NCI-H1694 (cell line): Measurements from ENCODE around the gene DNAH6.

Experiments used
- DNase-seq: peaks from one replicate; lab custom pipeline; 2025; lab: John Stamatoyannopoulos, UW

Gene DNAH6

DNA sequence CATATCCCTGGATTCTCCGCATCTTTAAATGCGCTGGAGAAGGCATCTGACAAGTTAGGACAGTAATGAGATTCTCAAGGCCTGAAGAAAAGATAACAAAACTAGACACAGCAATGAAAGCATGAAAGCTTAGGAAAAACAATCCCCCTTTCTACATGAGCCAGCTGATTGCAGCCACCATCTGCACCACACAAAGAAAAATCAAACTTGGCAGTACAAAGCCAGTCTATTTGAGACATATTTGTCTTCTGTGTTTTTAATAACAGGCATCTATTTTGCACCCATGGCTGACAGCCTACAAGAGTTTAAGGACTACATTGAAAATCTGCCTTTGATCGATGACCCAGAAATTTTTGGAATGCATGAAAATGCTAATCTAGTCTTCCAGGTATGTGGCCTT lies 281.0 kb downstream of the DNAH6 start:
- no peak for DNase-seq

DNA sequence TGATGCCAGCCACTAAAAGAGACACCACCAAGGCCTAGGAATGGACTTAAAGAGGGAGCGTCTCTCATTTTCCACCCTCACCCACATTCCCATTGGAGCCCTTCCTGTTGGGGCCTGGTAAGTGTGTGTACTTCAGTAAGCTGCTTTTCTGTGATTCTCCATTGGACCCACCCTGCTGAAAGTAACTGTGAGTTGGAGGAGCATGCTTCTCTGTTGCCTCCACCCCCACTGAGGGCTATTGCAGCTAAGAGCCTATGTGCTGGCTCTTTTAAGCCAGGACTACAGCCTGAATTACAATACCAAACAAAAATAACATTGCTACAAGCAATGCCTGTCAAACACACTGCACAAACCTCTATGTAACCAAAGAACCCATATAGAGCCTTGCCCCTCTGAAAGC lies 283.5 kb downstream of the DNAH6 start:
- DNase-seq, result no peak

DNA sequence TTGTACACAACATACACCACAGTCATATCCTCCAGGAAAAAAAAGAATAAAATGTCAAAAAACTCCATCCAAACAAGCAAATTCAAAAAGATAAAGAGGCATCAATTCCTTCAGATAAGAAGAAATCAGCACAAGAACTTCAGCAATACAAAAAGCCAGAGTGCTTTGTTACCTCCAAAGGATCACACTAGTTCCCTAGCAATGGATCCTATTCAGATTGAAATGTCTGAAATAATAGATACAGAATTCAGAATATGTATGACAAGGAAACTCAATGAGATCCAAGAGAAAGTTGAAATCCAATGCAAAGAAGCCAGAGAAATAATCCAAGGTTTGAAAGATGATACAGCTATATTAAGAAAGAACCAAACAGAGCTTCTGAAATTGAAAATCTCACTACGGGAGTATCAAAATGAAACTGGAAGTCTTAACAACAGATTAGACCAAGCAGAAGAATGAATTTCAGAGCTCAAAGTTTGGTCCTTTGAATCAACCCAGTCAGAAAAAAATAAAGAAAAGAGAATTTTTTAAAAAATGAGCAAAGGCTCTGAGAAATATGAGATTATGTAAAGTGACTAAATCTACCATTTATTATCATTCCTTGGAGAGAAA lies 284.0 kb downstream of the DNAH6 start:
- DNase-seq, result no peak

DNA sequence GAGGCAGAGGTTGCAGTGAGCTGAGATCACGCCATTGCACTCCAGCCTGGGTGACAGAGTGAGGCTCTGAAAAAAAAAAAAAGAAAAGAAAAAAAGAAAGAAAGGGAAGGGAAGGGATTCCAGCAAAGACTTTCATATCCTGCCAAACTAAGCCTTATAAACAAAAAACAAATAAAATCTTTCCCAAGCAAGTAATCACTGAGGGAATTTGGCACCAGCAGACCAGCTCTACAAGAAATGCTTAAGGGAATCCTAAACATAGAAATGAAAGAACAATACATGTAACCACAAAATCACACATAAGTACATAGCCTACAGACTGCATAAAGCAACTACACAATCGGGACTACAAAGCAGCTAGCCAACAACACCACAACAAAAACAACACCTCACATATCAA lies 285.5 kb downstream of the DNAH6 start:
- no peak for DNase-seq

DNA sequence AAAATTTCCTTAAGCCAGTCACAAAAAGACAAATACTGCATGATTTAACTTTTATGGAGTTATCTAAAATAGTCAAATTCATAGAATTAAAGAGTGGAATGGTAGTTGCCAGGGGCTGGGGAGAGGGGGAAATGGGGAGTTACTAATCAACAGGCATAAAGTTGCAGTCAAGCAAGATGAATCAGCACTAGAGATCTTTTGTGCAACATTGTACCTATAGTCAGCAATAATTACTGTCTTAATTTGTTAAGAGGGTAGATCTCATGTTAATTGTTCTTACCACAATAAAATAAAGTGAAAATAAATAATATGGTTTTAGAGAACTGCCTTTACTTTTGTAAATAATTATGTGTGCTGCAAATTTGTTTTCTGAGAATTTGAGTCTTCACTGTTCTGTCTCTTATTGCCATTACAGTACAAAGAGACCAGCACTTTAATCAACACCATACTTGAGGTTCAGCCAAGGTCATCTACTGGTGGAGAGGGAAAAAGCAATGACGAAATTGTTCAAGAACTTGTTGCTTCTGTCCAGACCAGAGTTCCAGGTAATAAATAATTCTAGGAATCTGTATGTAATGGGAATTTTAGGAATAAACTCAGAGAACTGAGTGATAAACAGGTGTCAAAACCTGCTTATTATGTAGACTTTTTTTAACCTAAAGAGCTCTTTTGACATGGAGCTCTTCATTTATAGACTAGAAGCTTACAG lies 289.1 kb downstream of the DNAH6 start:
- DNase-seq, result no peak

DNA sequence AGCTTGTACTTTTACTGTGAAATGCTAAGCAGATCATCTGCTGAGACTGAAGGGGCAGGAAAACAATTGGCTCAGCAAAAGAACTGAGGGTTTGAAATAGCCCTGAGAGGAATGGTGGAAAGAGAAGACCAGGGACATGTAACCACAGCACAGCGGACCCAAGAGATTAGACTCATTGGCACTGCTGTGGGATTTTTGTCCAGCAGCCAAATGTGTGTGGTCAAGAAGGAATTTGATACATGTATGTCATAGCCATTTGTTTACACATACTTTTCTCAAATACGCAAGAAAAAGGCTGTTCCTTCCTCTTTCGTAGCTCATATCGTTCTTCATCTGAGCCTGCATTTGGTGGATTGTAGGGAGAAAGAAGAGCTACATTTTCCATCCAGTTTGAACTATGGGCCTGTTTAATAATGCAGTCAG lies 290.8 kb downstream of the DNAH6 start:
- no peak for DNase-seq

DNA sequence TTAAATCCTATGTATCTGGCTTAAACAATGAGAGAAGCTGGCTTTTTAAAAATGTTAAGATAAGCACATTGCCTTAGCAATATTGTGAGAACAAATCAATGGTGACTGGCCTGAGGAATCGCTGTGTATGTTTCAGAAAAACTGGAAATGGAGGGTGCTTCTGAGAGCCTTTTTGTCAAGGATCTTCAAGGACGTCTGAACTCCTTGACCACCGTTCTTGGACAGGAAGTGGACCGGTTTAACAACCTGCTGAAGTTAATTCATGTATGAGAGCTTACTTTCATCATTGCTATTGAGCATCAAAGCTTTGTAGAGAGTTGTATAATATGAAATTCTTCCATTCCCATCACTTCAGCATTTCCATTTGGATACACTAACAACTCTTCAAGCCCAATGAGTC lies 292.0 kb downstream of the DNAH6 start:
- no peak for DNase-seq

DNA sequence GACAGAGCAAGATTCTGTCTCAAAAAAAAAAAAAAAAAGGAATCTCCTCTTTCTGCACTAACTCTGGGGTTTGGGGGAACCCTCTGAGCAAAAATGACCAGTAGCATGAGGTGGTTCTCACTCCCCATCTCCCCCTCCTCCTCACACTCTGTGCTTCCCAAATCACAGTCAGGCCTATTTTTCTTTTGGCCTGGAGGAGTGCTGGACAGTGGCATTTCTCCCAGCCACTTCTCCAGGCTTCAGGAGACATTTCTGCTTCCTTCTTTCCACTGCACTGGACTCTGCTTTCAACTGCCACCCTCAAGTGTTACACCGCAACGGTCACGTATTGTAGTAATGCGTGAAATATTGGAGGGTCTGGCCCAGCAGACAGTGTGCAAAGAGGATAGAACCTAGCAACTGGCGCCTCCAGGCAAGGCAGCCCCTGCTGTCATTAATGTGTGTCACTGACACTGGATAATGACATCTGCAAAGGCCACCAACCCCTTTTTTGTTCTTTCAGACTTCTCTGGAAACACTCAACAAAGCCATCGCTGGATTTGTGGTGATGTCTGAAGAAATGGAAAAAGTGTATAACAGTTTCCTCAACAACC lies 295.6 kb downstream of the DNAH6 start:
- DNase-seq, result no peak

DNA sequence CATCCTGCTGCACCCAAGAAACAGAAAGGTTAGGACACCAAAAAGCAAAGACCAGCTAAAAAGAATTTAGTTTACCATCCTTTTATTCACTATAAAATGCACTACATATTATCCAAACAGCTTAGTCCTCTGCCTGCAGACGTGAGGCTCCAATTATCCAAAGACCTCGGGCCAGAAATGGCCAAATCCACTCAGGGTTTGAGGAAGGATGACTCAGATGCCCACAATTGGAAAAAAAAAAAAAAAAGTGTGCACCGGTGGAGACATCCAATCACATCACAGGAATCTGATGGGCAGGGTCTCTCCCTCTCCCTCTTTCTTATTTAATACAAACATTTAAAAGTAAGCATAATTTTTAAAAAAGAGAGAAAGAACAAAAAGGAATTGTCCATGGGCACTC lies 298.8 kb downstream of the DNAH6 start:
- no peak for DNase-seq

DNA sequence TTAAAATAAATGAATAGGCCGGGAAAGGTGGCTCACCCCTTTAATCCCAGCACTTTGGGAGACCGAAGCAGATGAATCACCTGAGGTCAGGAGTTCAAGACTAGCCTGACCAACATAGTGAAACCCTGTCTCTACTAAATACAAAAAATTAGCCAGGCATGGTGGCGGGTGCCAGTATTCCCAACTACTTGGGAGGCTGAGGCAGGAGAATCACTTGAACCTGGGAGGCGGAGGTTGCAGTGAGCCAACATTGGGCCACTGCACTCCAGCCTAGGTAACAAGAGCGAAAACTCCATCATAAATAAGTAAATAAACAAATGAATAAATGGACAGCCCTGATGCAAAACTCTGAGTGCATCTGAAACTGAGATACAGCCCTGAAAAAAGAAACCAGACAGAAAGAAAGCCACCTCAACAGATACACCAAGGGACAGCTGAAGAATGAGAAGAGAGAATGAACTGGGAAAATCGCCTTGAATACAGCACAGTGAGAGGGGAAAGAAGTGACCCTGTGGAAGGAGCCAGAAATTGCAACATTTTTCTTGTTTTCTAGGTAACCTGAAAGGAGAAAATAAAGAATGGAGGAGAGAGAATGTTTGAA lies 300.2 kb downstream of the DNAH6 start:
- no peak for DNase-seq

DNA sequence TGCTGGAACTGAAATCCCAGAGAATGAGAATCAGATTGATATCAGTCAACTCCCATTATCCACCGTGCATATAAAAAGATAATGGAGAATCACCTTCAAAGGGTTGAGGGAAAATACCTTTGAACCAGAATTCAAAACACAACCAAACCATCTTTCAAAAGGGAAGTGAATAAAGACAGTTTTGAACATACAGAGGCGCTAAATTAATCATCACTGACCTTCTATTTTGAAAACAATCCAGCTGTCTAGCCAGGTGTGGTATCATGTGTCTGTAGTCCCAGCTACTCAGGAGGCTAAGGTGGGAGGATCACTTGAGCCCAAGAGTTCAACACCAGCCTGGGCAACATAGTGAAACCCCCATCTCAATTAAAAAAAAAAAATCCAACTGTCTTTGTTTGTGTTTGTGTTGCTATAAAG lies 300.9 kb downstream of the DNAH6 start:
- DNase-seq, result no peak

DNA sequence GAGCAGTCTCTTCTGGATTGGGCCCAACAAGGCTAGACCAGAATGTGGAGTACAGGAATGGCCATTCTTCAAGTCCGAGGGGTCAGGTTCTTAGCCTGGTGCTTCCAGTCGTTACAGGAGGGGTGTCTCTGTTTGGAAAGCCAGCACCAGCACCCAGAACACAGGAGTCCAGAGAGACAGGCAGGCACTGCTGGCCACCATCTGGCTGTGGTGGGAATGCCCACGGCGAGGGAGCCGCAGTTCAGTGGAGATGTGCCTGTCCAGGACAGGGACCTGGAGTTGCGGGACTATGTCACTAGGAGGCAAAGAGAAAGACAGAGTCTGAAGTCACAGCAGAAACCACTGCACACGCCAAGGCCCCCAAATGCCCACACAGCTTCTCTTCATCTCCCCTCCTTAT lies 305.5 kb downstream of the DNAH6 start:
- DNase-seq, result no peak

DNA sequence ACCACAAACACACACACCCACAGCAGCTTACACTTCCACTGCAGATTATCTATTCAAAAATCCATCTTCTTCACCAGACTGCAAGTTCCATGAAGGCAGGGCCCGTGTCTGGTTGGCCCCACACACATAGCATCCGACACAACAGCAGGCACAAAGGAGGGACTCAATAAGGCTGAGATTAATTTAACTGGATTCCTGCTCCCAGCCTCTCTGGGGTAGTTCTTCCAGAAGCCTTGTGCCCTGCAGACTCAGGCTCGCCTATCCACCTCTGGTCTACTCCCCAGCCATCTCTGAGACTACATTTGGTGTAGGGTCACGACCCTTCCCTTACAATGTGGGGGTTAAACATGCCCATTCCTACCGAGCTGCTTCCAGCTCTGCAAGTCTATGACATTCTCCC lies 306.9 kb downstream of the DNAH6 start:
- DNase-seq, result no peak

DNA sequence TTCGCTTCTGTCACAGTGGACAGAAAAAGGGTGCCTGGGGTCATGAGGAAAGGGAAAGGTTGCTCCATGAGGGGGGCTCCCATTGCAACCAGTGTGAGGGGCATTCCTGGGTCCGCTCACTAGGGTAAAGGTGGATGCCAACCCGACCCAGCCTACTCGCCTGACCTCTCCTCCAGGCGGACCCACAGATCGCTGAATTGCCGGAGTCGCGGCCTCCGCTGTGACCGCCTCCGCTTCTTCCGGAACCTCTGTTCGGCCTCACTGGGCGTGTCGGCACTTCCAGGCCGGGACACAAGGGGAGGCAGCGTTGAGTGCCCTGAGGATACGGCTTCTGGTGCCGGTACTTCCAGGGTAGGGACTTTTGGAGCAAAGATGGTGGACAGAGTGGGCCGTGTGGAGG lies 307.5 kb downstream of the DNAH6 start:
- no peak for DNase-seq

DNA sequence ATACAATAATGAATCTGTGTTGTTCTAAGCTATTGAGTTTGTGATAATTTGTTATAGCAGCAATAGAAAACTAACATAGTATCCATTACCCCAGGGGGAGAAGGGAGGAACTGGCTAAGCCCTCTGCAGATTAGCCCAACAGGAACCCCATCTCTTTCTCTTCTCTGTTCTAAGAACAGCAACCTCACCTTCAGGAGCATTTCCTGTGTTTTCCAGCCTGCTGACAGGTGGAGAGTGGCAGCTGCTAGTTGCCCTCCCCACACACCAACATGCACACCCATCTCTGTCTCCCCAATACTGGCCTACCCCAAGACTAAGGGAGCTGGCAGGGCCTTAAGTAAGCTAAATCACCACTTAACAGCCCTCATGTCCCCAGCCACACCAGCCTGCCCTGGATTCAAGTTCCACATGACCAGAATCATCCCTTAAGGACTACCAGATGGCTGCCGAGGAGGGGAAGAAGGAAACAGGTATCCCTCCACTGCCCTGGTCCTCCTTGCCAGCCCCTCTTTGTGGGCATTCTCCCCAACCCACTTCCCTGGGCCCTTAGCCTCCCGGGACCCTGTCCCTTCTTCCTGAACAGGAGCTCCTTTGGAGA lies 311.8 kb downstream of the DNAH6 start:
- DNase-seq, result no peak

DNA sequence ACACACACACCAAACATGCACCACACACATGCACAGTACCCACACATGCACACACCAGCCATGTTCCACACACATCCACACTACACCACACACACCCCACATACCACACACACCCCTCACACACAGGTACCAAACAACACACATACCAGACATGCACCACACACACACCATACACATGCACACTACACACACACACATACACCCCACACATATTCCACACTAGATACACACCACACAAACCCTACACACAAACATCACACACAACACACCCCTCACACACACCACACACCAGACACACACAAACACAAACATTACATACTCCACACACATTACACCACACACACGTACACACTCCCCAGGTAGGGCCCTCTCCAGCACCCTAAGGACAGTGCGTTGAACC lies 313.4 kb downstream of the DNAH6 start:
- no peak for DNase-seq

DNA sequence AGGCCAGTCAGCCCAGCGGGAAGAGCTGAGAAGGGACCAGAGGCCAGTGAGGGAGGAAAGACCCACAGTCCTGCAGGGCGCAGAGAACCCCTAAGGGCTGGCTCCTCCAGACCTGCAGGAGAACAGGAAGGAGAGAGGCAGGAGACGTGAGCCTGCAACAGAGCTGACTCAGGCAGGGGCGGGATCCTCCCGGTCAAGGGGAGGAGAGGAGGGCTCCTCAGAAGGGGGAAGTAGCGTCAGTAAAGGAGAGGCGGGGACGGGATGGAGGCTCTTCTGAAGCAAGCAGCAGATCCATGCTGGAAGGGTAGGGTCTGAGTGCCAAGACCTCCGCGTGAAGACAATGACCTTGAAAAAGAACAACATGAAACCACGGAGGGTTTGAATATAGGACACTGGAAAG lies 313.8 kb downstream of the DNAH6 start:
- no peak for DNase-seq

DNA sequence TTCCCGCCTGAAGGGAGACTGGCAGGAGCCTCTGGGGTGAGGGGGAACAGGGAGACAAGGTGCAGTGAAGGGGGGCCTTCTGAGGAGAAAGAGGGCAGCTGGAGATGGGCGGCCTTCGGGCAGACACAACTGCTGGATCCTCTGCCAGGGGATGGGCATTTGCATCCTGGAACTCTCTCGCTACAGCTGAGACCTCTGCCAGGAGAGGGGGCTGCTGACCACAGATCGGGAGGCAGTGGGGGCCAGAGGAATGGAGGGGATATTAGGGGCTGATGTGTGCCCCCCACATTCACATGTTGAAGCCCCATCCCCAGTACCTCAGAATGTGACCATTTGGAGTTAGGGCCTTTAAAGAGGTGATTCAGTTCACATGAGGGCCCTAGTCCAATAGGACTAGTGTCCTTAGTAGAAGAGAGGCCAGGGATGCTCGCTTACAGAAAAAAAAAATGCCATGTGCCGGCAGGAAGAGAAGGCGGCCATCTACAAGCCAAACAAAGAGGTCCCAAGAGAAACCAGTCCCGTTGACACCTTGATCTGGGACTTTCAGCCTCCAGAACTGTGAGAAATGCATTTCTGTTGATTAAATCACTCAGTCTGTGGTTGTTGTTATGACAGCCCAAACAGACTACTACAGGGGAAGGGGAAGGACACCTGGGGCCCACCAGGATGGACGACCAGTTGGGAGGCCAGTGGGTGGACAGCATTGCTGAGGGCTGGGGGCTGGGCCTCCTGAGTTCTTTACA lies 314.6 kb downstream of the DNAH6 start:
- DNase-seq, result no peak

DNA sequence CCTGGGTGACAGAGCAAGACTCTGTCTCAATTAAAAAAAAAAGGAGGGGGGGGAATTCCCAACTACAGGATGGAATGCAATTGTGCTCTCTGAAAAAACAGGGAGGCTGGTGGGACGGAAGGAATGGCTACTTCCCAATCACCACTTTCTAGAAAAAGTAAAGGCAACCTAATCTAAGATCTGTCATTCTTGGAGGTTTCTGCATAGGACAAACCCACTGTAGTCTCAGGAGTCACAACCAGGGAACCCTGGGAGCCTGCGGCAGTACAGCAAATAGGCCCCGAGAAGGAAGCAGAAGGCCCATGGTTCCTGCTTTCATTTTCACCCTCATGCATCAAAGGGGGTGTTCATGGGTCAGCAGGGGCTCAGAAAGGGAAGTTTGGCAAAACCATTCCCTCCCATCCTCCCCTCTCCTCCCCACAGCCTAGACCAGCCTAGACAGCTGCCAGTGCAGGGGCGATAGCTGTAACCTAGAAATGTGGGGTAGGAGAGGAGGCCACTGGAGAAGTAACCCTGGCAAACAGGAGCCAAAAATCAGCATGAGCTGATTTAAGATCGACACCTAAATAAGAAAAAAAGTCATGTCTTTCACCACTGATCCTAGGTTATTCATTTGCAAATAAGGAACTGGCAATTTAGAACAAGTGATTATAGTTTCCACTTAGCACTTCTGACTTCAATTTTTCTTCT lies 316.6 kb downstream of the DNAH6 start:
- DNase-seq, result no peak

DNA sequence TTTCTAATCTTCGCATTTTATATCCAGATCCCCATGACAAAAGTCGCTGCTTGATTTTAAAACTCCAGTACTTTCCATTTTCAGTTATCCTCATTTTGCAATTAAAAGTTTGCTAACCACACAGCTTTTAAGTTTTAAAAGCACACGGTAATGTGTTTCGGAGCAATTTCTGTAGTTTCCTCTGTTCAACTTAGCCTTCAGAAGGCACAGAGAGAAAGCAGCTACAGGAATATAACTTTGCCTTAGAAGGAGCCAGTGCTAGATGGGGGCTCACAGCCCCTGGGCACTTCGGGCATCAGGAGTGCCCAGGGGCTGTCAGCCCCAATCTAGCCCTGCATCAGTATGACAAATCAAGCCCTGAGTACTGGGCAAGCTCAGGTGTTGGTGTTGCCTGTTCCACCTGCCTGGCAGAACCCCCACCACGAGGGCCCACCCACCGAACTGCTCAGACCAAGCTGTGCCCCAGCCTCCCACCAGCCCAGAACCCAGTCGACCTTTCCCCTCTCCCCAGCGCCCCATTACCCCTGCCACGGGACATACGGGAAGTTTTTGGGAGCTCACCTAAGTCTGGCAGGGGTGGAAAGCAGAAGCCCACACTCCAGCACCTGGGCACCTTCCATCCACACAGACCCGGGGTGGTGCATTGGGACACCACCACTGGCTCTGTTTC lies 317.3 kb downstream of the DNAH6 start:
- no peak for DNase-seq

DNA sequence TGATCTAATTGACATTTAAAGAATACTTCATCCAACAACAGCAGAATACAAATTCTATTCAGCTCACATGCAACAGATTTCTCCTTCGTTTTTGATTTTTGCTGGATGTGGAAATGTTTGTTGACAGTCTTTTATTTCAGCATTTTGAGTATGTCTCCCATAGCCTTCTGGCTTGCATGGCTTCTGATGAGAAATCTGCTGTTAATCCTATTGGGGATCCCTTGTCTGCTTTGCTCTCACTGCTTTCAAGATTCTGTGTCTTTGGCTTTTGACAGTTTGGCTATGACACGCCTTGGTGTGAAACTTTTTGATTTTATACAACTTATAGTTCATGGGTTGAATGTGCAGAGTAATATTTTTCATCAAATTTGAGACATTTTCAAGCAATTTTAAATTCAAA lies 319.9 kb downstream of the DNAH6 start:
- DNase-seq, result no peak
